ENCODE measurements around the gene GRID2IP.

DNA sequence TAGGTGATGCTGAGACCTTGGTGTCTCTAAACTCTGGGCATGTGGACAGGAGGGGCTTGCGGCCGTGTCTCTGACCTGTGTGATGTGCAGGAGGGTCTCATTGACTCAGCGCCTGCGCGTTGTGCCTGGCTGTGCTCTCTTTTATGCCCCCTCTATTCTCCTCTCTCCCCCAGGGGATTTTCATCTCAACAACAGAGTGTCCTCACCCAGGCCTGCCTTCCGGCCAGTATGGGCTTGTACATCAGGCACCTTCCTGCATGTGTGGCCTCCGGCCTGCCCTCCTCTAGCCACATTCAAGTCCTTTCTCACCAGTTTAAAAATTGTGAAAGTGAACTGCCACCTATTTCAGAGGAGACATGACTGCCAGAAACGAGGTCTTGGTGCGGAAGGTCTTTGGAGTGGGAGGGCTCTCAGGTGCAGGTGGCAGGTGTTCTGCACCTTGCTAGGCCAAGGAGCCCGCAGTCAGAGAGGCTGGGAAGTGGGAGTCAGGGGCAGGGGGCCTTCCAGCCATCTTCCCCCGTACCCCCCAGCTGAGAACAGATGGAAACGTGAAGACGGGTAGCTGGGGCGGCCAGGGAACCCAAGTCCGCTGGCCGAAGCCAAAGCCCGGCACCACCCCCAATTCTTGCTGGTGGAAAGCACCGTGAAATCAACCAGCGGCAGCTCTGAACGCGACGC, 38.0 kb upstream of the GRID2IP start:
- no peak for TF ChIP-seq ZFX (IDR thresholded peaks at IDR 0.05; ENCODE audit: borderline replicate concordance)
- TF ChIP-seq CTCF (IDR thresholded peaks at IDR 0.05) = no peak

All from 22Rv1 (cell line).